ENCODE data around the gene ARVCF. TPM values are rescaled to one million over a fixed set of nuclear protein-coding genes. Genes with fewer than 3 reads are reported as not detected.

Gene ARVCF
- total RNA-seq, 1 experiment from 2014 or later, result 11.1 TPM

DNA sequence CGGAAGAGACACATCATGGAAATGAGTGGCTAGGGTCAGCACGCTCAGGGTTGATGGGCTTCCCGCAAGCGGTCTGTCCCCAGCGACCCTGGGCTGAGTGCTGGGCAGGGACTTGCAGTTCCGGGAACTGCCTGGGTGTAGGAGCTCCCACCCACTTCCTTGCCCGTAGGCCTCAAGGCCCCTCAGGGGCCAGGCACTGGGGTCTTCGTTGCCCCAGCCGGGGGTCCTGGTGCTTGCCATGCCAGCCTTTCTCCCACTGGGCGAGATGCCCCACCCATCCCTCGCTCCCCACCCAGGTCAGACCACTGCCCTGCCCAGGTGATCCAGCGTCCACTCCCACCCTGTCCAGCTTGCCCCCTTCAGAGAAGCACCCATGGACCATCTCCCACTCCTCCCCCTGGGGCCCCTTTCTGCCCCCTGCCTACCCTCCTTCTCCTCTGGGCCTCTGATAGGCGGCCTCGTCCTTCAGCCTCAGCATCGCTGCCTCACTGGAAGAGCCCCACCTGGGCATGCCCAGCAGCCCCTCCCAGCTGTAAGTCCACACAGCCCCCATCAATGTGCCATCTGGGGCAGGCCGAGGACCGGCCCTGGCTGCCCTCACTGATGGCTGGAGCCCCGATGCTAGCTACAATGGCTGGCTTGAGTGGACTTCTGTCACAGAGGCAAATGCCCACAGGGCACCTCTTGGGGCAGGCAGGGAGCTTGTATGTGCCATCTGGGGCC is 45.6 kb upstream of the ARVCF start:
- no peaks in the 10 kb centered on the region for H3K36me3 ChIP-seq (ENCODE audit: insufficient read depth, low read length, poor library complexity, severe bottlenecking)
- no peak for DNase-seq (ENCODE audit: low spot score)
- H3K9me3 ChIP-seq (ENCODE audit: low read depth, low read length, poor library complexity, severe bottlenecking), result no peaks in the 10 kb centered on the region
- ChIA-PET POLR2A (ENCODE audit: low non-redundant PET) (no interaction called here), CTCF (no interaction called here)
- TF ChIP-seq EZH2 (IDR thresholded peaks at IDR 0.05; ENCODE audit: borderline replicate concordance, low read depth, low read length, poor library complexity, severe bottlenecking), result no peak
- TF ChIP-seq, protein P1, sequence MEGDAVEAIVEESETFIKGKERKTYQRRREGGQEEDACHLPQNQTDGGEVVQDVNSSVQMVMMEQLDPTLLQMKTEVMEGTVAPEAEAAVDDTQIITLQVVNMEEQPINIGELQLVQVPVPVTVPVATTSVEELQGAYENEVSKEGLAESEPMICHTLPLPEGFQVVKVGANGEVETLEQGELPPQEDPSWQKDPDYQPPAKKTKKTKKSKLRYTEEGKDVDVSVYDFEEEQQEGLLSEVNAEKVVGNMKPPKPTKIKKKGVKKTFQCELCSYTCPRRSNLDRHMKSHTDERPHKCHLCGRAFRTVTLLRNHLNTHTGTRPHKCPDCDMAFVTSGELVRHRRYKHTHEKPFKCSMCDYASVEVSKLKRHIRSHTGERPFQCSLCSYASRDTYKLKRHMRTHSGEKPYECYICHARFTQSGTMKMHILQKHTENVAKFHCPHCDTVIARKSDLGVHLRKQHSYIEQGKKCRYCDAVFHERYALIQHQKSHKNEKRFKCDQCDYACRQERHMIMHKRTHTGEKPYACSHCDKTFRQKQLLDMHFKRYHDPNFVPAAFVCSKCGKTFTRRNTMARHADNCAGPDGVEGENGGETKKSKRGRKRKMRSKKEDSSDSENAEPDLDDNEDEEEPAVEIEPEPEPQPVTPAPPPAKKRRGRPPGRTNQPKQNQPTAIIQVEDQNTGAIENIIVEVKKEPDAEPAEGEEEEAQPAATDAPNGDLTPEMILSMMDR (conservative IDR thresholded peaks at IDR 0.05; ENCODE audit: low read depth, low read length), result no peak
- H3K27me3 ChIP-seq (replicated peaks; ENCODE audit: insufficient read depth, low read depth, low read length, poor library complexity), result no peaks in the 10 kb centered on the region
- intact Hi-C loops (cut with micrococcal nuclease; ENCODE audit: unreplicated experiment), result no loop called here
- no peak overlapping the region for H3K27ac ChIP-seq (ENCODE audit: low read depth, low read length, poor library complexity, severe bottlenecking)
- no peak overlapping the region for H3K4me3 ChIP-seq (ENCODE audit: low read depth, low read length, poor library complexity, severe bottlenecking)
- H3K4me1 ChIP-seq (ENCODE audit: insufficient read depth, low read length, poor library complexity, severe bottlenecking), result no peaks in the 10 kb centered on the region
- no TSS peak for BruUV-seq (replicated peaks)

DNA sequence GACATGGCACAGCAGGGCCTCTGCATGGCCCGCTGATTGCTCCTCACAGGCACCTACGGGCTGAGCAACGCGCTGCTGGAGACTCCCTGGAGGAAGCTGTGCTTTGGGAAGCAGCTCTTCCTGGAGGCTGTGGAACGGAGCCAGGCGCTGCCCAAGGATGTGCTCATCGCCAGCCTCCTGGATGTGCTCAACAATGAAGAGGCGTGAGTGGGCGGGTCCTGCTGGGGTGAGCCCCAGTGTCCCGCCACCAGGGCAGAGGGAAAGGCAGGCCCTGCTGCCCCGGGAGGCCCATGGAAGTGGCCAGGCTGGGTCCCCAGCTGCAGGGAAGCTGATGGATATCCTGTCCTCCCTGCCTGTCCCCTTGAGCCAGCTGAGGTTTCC is 44.8 kb upstream of the ARVCF start:
- DNase-seq (ENCODE audit: low spot score), result no peak
- Histone ChIP-seq H3K4me3 (ENCODE audit: low read depth, low read length, poor library complexity, severe bottlenecking) (no peak overlapping the region), H3K27me3 (replicated peaks; ENCODE audit: insufficient read depth, low read depth, low read length, poor library complexity) (no peaks in the 10 kb centered on the region), H3K36me3 (ENCODE audit: insufficient read depth, low read length, poor library complexity, severe bottlenecking) (no peaks in the 10 kb centered on the region), H3K27ac (ENCODE audit: low read depth, low read length, poor library complexity, severe bottlenecking) (peak overlapping the region; percentile 30), H3K9me3 (ENCODE audit: low read depth, low read length, poor library complexity, severe bottlenecking) (no peaks in the 10 kb centered on the region), H3K4me1 (ENCODE audit: insufficient read depth, low read length, poor library complexity, severe bottlenecking) (no peaks in the 10 kb centered on the region)
- intact Hi-C loops (cut with micrococcal nuclease; ENCODE audit: unreplicated experiment), result no loop called here
- ChIA-PET POLR2A (ENCODE audit: low non-redundant PET) (no interaction called here), CTCF (no interaction called here)
- TF ChIP-seq, protein P1 (conservative IDR thresholded peaks at IDR 0.05; ENCODE audit: low read depth, low read length), result no peak
- TF ChIP-seq EZH2 (IDR thresholded peaks at IDR 0.05; ENCODE audit: borderline replicate concordance, low read depth, low read length, poor library complexity, severe bottlenecking), result no peak
- no TSS peak for BruUV-seq (replicated peaks)

DNA sequence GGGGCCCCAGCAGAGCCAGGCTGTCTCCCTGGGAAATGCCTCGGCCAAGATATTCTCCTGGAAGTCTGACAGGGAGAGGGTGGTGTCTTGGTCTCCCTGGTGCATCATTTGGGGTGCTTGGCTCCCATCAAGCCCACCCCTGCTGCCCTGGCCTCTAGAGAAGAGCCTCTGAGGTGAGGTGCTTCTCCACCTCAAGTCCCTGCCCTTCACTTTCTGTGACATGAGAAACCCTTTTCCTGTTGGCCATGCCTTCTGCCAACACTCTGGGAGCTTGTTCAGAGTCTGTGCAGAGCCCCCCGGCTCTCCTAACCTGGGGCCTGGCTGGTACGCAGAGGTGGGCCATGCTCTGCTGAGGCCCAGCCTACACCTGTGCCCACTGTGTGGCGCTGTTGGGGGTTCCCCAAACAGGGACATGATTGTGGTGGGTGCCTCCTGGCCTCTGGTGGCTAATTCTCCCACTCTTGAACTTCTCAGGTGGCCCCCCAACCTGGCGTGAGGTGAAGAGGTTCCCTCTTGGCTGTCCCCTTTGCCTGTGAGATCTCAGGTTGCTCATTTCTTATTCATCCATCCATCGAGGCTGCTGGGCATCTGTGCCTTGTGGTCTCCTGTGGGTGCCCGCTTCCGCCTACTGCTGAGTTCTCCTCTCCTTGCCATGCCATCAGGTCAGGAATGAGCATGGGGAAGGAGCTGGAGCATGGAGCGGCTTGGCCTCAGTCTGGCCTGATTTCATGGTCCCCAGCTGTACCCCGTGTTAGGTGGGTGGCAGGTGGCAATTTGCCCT is 44.3 kb upstream of the ARVCF start:
- no peak for TF ChIP-seq EZH2 (IDR thresholded peaks at IDR 0.05; ENCODE audit: borderline replicate concordance, low read depth, low read length, poor library complexity, severe bottlenecking)
- TF ChIP-seq, protein P1 (conservative IDR thresholded peaks at IDR 0.05; ENCODE audit: low read depth, low read length), result 0 out of 2 replicates have a peak, but pooled peaks have one; percentile 36
- CTCF ChIA-PET, result no interaction called here
- Histone ChIP-seq H3K4me1 (ENCODE audit: insufficient read depth, low read length, poor library complexity, severe bottlenecking) (no peaks in the 10 kb centered on the region), H3K36me3 (ENCODE audit: insufficient read depth, low read length, poor library complexity, severe bottlenecking) (no peaks in the 10 kb centered on the region), H3K27me3 (replicated peaks; ENCODE audit: insufficient read depth, low read depth, low read length, poor library complexity) (no peaks in the 10 kb centered on the region), H3K9me3 (ENCODE audit: low read depth, low read length, poor library complexity, severe bottlenecking) (no peaks in the 10 kb centered on the region), H3K4me3 (ENCODE audit: low read depth, low read length, poor library complexity, severe bottlenecking) (no peak overlapping the region), H3K27ac (ENCODE audit: low read depth, low read length, poor library complexity, severe bottlenecking) (peak overlapping the region; percentile 30)
- POLR2A ChIA-PET (ENCODE audit: low non-redundant PET), result no interaction called here
- intact Hi-C loops (cut with micrococcal nuclease; ENCODE audit: unreplicated experiment), result no loop called here
- BruUV-seq (replicated peaks), result no TSS peak
- DNase-seq (ENCODE audit: low spot score), result no peak
